HuH-7.5 (cell line): Measurements from ENCODE around the gene ZFAND2A.
"Not testable (repeated sequence)": the region's sequence is repeated elsewhere in the genome, so short reads cannot be mapped to it uniquely, and the experiment has no call there.

Experiments
- DNase-seq: peaks from one replicate; pipeline ENCODE4 v3.0.0; 2011; ENCODE audit warnings: low spot score

The ZFAND2A gene

GRCh38 chr7:1159891-1160669 lies at the start of gene ZFAND2A:
TSS of gene ZFAND2A (minus strand) at chr7:1160196. CDS start at chr7:1158212, 1,984 bp downstream.
- peak; percentile 98 for DNase-seq

GRCh38 chr7:1209097-1209496 lies 49.1 kb upstream of the ZFAND2A start:
- DNase-seq: no peak

- not testable (repeated sequence) for DNase-seq
Observed at GRCh38 chr7:1205742-1206141, 45.7 kb upstream of the ZFAND2A start.

GRCh38 chr7:1204460-1205140 lies 44.6 kb upstream of the ZFAND2A start:
- DNase-seq: no peak

GRCh38 chr7:1202914-1203313 lies 42.9 kb upstream of the ZFAND2A start:
- not testable (repeated sequence) for DNase-seq

- no peak for DNase-seq
Observed at GRCh38 chr7:1201916-1202315, 41.9 kb upstream of the ZFAND2A start.

GRCh38 chr7:1200045-1200444 lies 40.0 kb upstream of the ZFAND2A start:
- no peak for DNase-seq

GRCh38 chr7:1197997-1198625 lies 38.1 kb upstream of the ZFAND2A start:
- no peak for DNase-seq

GRCh38 chr7:1196950-1197349 lies 37.0 kb upstream of the ZFAND2A start:
- no peak for DNase-seq

- DNase-seq: not testable (repeated sequence)
Observed at GRCh38 chr7:1196441-1196840, 36.4 kb upstream of the ZFAND2A start.

- DNase-seq: peak; percentile 57
Observed at GRCh38 chr7:1193593-1194424, 33.8 kb upstream of the ZFAND2A start.

GRCh38 chr7:1192171-1192676 lies 32.2 kb upstream of the ZFAND2A start:
- no peak for DNase-seq

- DNase-seq: no peak
Observed at GRCh38 chr7:1189986-1190772, 30.2 kb upstream of the ZFAND2A start.

- no peak for DNase-seq
Observed at GRCh38 chr7:1188720-1189294, 28.8 kb upstream of the ZFAND2A start.

- no peak for DNase-seq
Observed at GRCh38 chr7:1187127-1187526, 27.1 kb upstream of the ZFAND2A start.

- no peak for DNase-seq
Observed at GRCh38 chr7:1181640-1182039, 21.6 kb upstream of the ZFAND2A start.

GRCh38 chr7:1181031-1181430 lies 21.0 kb upstream of the ZFAND2A start:
- no peak for DNase-seq

- DNase-seq: peak; percentile 93
Observed at GRCh38 chr7:1176891-1177373, 16.9 kb upstream of the ZFAND2A start.

- peak; percentile 91 for DNase-seq
Observed at GRCh38 chr7:1175967-1176851, 16.2 kb upstream of the ZFAND2A start.

- no peak for DNase-seq
Observed at GRCh38 chr7:1175597-1175966, 15.6 kb upstream of the ZFAND2A start.
